Epidermal melanocyte (primary cell): ENCODE measurements around the gene MTIF2.
"Not testable (repeated sequence)": the region's sequence is repeated elsewhere in the genome, so short reads cannot be mapped to it uniquely, and the experiment has no call there.

Source experiments
- DNase-seq: peaks from one replicate; pipeline ENCODE4 v3.0.0; 2011; ENCODE audit warnings: low spot score; ENCODE audit not compliant: insufficient read length

Gene MTIF2

GRCh38 chr2:55268907-55269644, at the start of gene MTIF2:
TSS of gene MTIF2 (minus strand) at chr2:55269231. CDS start at chr2:55263858, 5,373 bp downstream.
- peak; percentile 86 for DNase-seq

GRCh38 chr2:55314985-55315384, 46.0 kb upstream of the MTIF2 start:
- DNase-seq, result no peak

GRCh38 chr2:55311444-55311870, 42.4 kb upstream of the MTIF2 start:
- no peak for DNase-seq

GRCh38 chr2:55309446-55309845, 40.4 kb upstream of the MTIF2 start:
- DNase-seq, result no peak

GRCh38 chr2:55302241-55302640, 33.2 kb upstream of the MTIF2 start:
- DNase-seq, result no peak

GRCh38 chr2:55301277-55301676, 32.2 kb upstream of the MTIF2 start:
- no peak for DNase-seq

- DNase-seq, result no peak
These were observed 27.4 kb upstream of the MTIF2 start for GRCh38 chr2:55296393-55296792.

GRCh38 chr2:55283083-55283482, 14.1 kb upstream of the MTIF2 start:
- no peak for DNase-seq

GRCh38 chr2:55282110-55282917, 13.3 kb upstream of the MTIF2 start:
- DNase-seq, result peak; percentile 37

- not testable (repeated sequence) for DNase-seq
These were observed 12.0 kb upstream of the MTIF2 start for GRCh38 chr2:55280851-55281546.

- DNase-seq, result not testable (repeated sequence)
These were observed 10.9 kb upstream of the MTIF2 start for GRCh38 chr2:55279859-55280424.

GRCh38 chr2:55279214-55279835, 10.3 kb upstream of the MTIF2 start:
- DNase-seq, result not testable (repeated sequence)

- DNase-seq, result no peak
These were observed 8.3 kb upstream of the MTIF2 start for GRCh38 chr2:55277310-55277709.

- DNase-seq, result not testable (repeated sequence)
These were observed 5.3 kb upstream of the MTIF2 start for GRCh38 chr2:55274346-55274745.

- DNase-seq, result no peak
These were observed 587 bp upstream of the MTIF2 start for GRCh38 chr2:55269645-55269990.

- DNase-seq, result no peak
These were observed 634 bp downstream of the MTIF2 start for GRCh38 chr2:55268288-55268906.

GRCh38 chr2:55259586-55259985, 9.4 kb downstream of the MTIF2 start:
- not testable (repeated sequence) for DNase-seq

GRCh38 chr2:55252832-55253231, 16.2 kb downstream of the MTIF2 start:
- DNase-seq, result no peak

- no peak for DNase-seq
These were observed 22.0 kb downstream of the MTIF2 start for GRCh38 chr2:55247025-55247424.

GRCh38 chr2:55245411-55245810, 23.6 kb downstream of the MTIF2 start:
- no peak for DNase-seq

- no peak for DNase-seq
These were observed 26.4 kb downstream of the MTIF2 start for GRCh38 chr2:55242617-55243016.
